ENCODE data around the gene FABP3.

The FABP3 gene

GRCh38 chr1:31410871-31411270 lies 38.0 kb upstream of the FABP3 start:
- H3K27me3 ChIP-seq (ENCODE audit: low read depth, low read length): peaks cover 8% of the 10 kb centered on the region
- H2AFZ ChIP-seq (ENCODE audit: low read depth, low read length): no peak overlapping the region
- H3K4me2 ChIP-seq (ENCODE audit: low read length): no peak overlapping the region
- no peaks in the 10 kb centered on the region for H3K4me1 ChIP-seq (ENCODE audit: low read length)
- H3K27ac ChIP-seq (ENCODE audit: low read length): no peak overlapping the region
- no peaks in the 10 kb centered on the region for H3K36me3 ChIP-seq (replicated peaks; ENCODE audit: low read depth, low read length)
- no peak overlapping the region for H3K4me3 ChIP-seq (ENCODE audit: low read length)
- H3K9ac ChIP-seq (ENCODE audit: low read length): no peak overlapping the region
- H3K79me2 ChIP-seq (ENCODE audit: low read length): no peaks in the 10 kb centered on the region
- no peaks in the 10 kb centered on the region for H4K20me1 ChIP-seq (ENCODE audit: insufficient read depth, low read length)
- TF ChIP-seq CTCF (IDR thresholded peaks at IDR 0.05; ENCODE audit: low read depth, low read length): no peak
- no peak for TF ChIP-seq EZH2phosphoT487 (IDR thresholded peaks at IDR 0.05; ENCODE audit: low read depth)
- H3K9me3 ChIP-seq (ENCODE audit: insufficient read depth, low read length): no peaks in the 10 kb centered on the region

- H2AFZ ChIP-seq (ENCODE audit: low read depth, low read length): no peak overlapping the region
- no peaks in the 10 kb centered on the region for H4K20me1 ChIP-seq (ENCODE audit: insufficient read depth, low read length)
- H3K27ac ChIP-seq (ENCODE audit: low read length): no peak overlapping the region
- H3K79me2 ChIP-seq (ENCODE audit: low read length): no peaks in the 10 kb centered on the region
- H3K27me3 ChIP-seq (ENCODE audit: low read depth, low read length): peaks cover 8% of the 10 kb centered on the region
- no peaks in the 10 kb centered on the region for H3K9me3 ChIP-seq (ENCODE audit: insufficient read depth, low read length)
- H3K4me3 ChIP-seq (ENCODE audit: low read length): no peak overlapping the region
- TF ChIP-seq CTCF (IDR thresholded peaks at IDR 0.05; ENCODE audit: low read depth, low read length) (no peak), EZH2phosphoT487 (IDR thresholded peaks at IDR 0.05; ENCODE audit: low read depth) (no peak)
- H3K4me2 ChIP-seq (ENCODE audit: low read length): no peak overlapping the region
- no peaks in the 10 kb centered on the region for H3K4me1 ChIP-seq (ENCODE audit: low read length)
- H3K36me3 ChIP-seq (replicated peaks; ENCODE audit: low read depth, low read length): no peaks in the 10 kb centered on the region
- H3K9ac ChIP-seq (ENCODE audit: low read length): no peak overlapping the region
Measured at GRCh38 chr1:31409946-31410858, 37.3 kb upstream of the FABP3 start.

GRCh38 chr1:31408788-31409318 lies 36.0 kb upstream of the FABP3 start:
- H2AFZ ChIP-seq (ENCODE audit: low read depth, low read length): no peak overlapping the region
- no peak overlapping the region for H3K9ac ChIP-seq (ENCODE audit: low read length)
- no peak overlapping the region for H3K27ac ChIP-seq (ENCODE audit: low read length)
- no peaks in the 10 kb centered on the region for H4K20me1 ChIP-seq (ENCODE audit: insufficient read depth, low read length)
- H3K4me2 ChIP-seq (ENCODE audit: low read length): no peak overlapping the region
- H3K36me3 ChIP-seq (replicated peaks; ENCODE audit: low read depth, low read length): no peaks in the 10 kb centered on the region
- H3K9me3 ChIP-seq (ENCODE audit: insufficient read depth, low read length): no peaks in the 10 kb centered on the region
- H3K79me2 ChIP-seq (ENCODE audit: low read length): no peaks in the 10 kb centered on the region
- no peaks in the 10 kb centered on the region for H3K4me1 ChIP-seq (ENCODE audit: low read length)
- H3K27me3 ChIP-seq (ENCODE audit: low read depth, low read length): peaks cover 8% of the 10 kb centered on the region
- H3K4me3 ChIP-seq (ENCODE audit: low read length): no peak overlapping the region
- TF ChIP-seq CTCF (IDR thresholded peaks at IDR 0.05; ENCODE audit: low read depth, low read length) (no peak), EZH2phosphoT487 (IDR thresholded peaks at IDR 0.05; ENCODE audit: low read depth) (no peak)

- Histone ChIP-seq H2AFZ (ENCODE audit: low read depth, low read length) (no peak overlapping the region), H3K79me2 (ENCODE audit: low read length) (no peaks in the 10 kb centered on the region), H3K4me3 (ENCODE audit: low read length) (no peak overlapping the region), H3K9ac (ENCODE audit: low read length) (no peak overlapping the region), H3K36me3 (replicated peaks; ENCODE audit: low read depth, low read length) (no peaks in the 10 kb centered on the region), H3K4me1 (ENCODE audit: low read length) (no peaks in the 10 kb centered on the region), H3K9me3 (ENCODE audit: insufficient read depth, low read length) (no peaks in the 10 kb centered on the region), H4K20me1 (ENCODE audit: insufficient read depth, low read length) (no peaks in the 10 kb centered on the region), H3K4me2 (ENCODE audit: low read length) (no peak overlapping the region), H3K27me3 (ENCODE audit: low read depth, low read length) (peaks cover under 1% of the 10 kb centered on the region; the same call in 1 of the 2 replicates), H3K27ac (ENCODE audit: low read length) (no peak overlapping the region)
- no peak for TF ChIP-seq CTCF (IDR thresholded peaks at IDR 0.05; ENCODE audit: low read depth, low read length)
- no peak for TF ChIP-seq EZH2phosphoT487 (IDR thresholded peaks at IDR 0.05; ENCODE audit: low read depth)
Measured at GRCh38 chr1:31407029-31407626, 34.3 kb upstream of the FABP3 start.
